Neural cell (in vitro differentiated cells): ENCODE results near the gene FOXK1. TPM values are rescaled to one million over a fixed set of nuclear protein-coding genes. Genes with fewer than 3 reads are reported as not detected.

Experiments
- H2AFZ ChIP-seq: fragments of 200-600, 300-800 bp; sonication (generic), shearing (Covaris generic); 2 replicates; pipeline ENCODE4 v1.6.0; 2014; ENCODE audit warnings: low read depth, mild to moderate bottlenecking, antibody characterized with exemption, low read length, moderate library complexity
- H3F3A ChIP-seq: fragments of 200-600 bp; shearing (Covaris generic); 2 replicates; pipeline ENCODE4 v1.6.1; 2016; ENCODE audit warnings: mild to moderate bottlenecking, moderate library complexity, mixed read lengths, antibody characterized with exemption, low read length; ENCODE audit not compliant: insufficient read depth, poor library complexity, severe bottlenecking
- H3K27ac ChIP-seq: fragments of 200-600, 300-800 bp; sonication (generic), shearing (Covaris generic); 2 replicates; pipeline ENCODE4 v1.5.1; 2014; ENCODE audit warnings: mild to moderate bottlenecking, low read length, moderate library complexity
- H3K27me3 ChIP-seq: fragments of 300-800, 200-600 bp; sonication (generic), shearing (Covaris generic); 2 replicates; pipeline ENCODE4 v1.6.0; 2014; ENCODE audit warnings: mild to moderate bottlenecking, low read depth, low read length, moderate library complexity; ENCODE audit not compliant: insufficient read depth
- H3K36me3 ChIP-seq: fragments of 300-800, 200-600 bp; sonication (generic), shearing (Covaris generic); 2 replicates; pipeline ENCODE4 v1.5.1; 2014; ENCODE audit warnings: mild to moderate bottlenecking, antibody characterized with exemption, low read length, moderate library complexity; ENCODE audit not compliant: insufficient read depth
- H3K4me2 ChIP-seq: fragments of 300-800, 200-600 bp; sonication (generic), shearing (Covaris generic); 2 replicates; pipeline ENCODE4 v1.6.0; 2014; ENCODE audit warnings: mild to moderate bottlenecking, low read length
- H3K4me3 ChIP-seq: fragments of 300-800, 200-600 bp; sonication (generic), shearing (Covaris generic); 2 replicates; pipeline ENCODE4 v1.5.1; 2014; ENCODE audit warnings: mild to moderate bottlenecking, low read length, moderate library complexity
- H3K79me2 ChIP-seq: fragments of 200-600 bp; shearing (Covaris generic); replicated peaks from 2 replicates; pipeline ENCODE4 v1.6.0; 2014; ENCODE audit warnings: mild to moderate bottlenecking, low read length, moderate library complexity; ENCODE audit not compliant: insufficient read depth
- H3K9ac ChIP-seq: fragments of 300-800, 200-600 bp; sonication (generic), shearing (Covaris generic); 2 replicates; pipeline ENCODE4 v1.6.1; 2016; ENCODE audit warnings: mild to moderate bottlenecking, low read length, mixed read lengths
- H3K9me2 ChIP-seq: fragments of 200-600 bp; shearing (Covaris generic); 2 replicates; pipeline ENCODE4 v1.6.1; 2016; ENCODE audit warnings: mild to moderate bottlenecking, low read length, mixed read lengths; ENCODE audit not compliant: insufficient read depth
- H3K9me3 ChIP-seq: fragments of 200-600, 300-800 bp; sonication (generic), shearing (Covaris generic); 2 replicates; pipeline ENCODE4 v1.6.1; 2016; ENCODE audit warnings: mild to moderate bottlenecking, mixed run types, low read length, moderate library complexity, mixed read lengths
- H4K20me1 ChIP-seq: fragments of 200-600 bp; shearing (Covaris generic); 2 replicates; pipeline ENCODE4 v1.6.1; 2016; ENCODE audit warnings: mild to moderate bottlenecking, mixed run types; ENCODE audit not compliant: insufficient read depth
- EP300 ChIP-seq: fragments of 450-650 bp; conservative IDR thresholded peaks from 2 replicates; pipeline ENCODE4 v1.6.1; 2014; ENCODE audit warnings: antibody characterized with exemption, mild to moderate bottlenecking, moderate library complexity; ENCODE audit not compliant: poor library complexity, severe bottlenecking
- EZH2 ChIP-seq: fragments of 200-600, 300-800 bp; shearing (Covaris generic), sonication (generic); IDR thresholded peaks from 2 replicates; pipeline ENCODE4 v1.6.1; 2014; ENCODE audit warnings: antibody characterized with exemption, low read length, borderline replicate concordance, mild to moderate bottlenecking; ENCODE audit not compliant: insufficient read depth, poor library complexity, severe bottlenecking
- RAD21 ChIP-seq: fragments of 450-650 bp; conservative IDR thresholded peaks from 2 replicates; pipeline ENCODE4 v1.6.1; 2014; ENCODE audit warnings: antibody characterized with exemption, mild to moderate bottlenecking, moderate library complexity
- SMC3 ChIP-seq: fragments of 450-650 bp; conservative IDR thresholded peaks from 2 replicates; pipeline ENCODE4 v1.6.1; 2014; ENCODE audit warnings: antibody characterized with exemption, mild to moderate bottlenecking, moderate library complexity; ENCODE audit not compliant: poor library complexity
- TAF1 ChIP-seq: IDR thresholded peaks from 2 replicates; pipeline ENCODE4 v1.6.1; 2012; ENCODE audit warnings: low read depth
- polyA plus RNA-seq: library from polyadenylated mRNA; depleted of rRNA; stranded (reverse); fragments of >200 nt; gene quantifications from 2 replicates; pipeline ENCODE4 v1.2.3, GENCODE V29; 2014
- TF ChIP-seq, protein P1 (sequence below): IDR thresholded peaks from 2 replicates; pipeline ENCODE4 v1.6.1; 2012; ENCODE audit warnings: borderline replicate concordance
- TF ChIP-seq, protein P2 (sequence below): fragments of 450-650 bp; IDR thresholded peaks from 2 replicates; pipeline ENCODE4 v1.5.1; 2014; ENCODE audit warnings: antibody characterized with exemption, mild to moderate bottlenecking, moderate library complexity; ENCODE audit not compliant: poor library complexity, severe bottlenecking

The FOXK1 gene
- polyA plus RNA-seq, 1 donor from 2014 or later = 7.4 TPM

DNA sequence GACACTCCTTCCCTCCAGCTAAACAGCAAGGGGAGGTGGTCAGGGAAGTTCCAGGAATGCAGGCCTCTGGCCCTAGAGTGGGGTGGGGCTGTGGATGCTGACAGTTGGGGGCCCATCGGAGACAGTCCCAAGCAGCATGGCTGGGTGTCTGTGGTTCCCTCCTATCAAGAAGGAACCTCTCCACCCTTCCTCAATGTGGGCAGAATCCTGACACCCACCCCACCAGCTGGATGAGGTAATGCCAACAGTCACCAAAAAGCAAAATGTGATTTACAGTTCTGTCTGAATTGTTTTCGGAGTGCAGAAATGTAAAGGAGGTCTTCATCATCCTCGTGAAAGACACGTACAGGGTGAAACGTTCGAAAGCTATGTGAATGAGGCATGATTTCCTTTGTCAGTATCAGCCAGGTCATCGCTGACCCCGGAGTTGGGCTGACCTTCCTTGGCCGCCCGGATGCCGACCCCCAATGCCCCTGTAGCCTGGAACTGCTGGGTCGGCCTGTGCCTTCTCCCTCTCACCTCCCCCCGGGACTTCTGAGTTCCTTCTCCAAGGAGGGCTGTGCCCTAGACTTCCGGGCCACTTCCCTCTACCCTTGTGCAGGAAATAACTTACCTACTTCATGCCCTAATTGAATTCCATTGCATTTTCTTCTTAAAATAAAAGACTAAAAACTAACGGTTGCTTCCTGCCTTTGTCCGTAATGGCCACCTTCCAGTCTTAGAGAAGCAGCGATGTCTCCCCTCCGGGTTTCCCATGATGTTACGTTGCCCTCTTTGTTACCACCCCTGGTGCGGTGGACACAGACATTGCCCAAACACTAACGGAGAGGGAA is 24.5 kb downstream of the FOXK1 start:
- H4K20me1 ChIP-seq = no peaks in the 10 kb centered on the region
- peak overlapping the region; percentile 44 for H3K4me3 ChIP-seq
- no peaks in the 10 kb centered on the region for H3K9me3 ChIP-seq
- no peaks in the 10 kb centered on the region for H3K36me3 ChIP-seq
- no peak overlapping the region for H3K27ac ChIP-seq
- H2AFZ ChIP-seq = peak overlapping the region; percentile 8
- H3K27me3 ChIP-seq = no peaks in the 10 kb centered on the region
- H3F3A ChIP-seq = no peaks in the 10 kb centered on the region
- no peak overlapping the region for H3K4me2 ChIP-seq
- peaks cover 8% of the 10 kb centered on the region for H3K79me2 ChIP-seq
- TF ChIP-seq, protein P1, sequence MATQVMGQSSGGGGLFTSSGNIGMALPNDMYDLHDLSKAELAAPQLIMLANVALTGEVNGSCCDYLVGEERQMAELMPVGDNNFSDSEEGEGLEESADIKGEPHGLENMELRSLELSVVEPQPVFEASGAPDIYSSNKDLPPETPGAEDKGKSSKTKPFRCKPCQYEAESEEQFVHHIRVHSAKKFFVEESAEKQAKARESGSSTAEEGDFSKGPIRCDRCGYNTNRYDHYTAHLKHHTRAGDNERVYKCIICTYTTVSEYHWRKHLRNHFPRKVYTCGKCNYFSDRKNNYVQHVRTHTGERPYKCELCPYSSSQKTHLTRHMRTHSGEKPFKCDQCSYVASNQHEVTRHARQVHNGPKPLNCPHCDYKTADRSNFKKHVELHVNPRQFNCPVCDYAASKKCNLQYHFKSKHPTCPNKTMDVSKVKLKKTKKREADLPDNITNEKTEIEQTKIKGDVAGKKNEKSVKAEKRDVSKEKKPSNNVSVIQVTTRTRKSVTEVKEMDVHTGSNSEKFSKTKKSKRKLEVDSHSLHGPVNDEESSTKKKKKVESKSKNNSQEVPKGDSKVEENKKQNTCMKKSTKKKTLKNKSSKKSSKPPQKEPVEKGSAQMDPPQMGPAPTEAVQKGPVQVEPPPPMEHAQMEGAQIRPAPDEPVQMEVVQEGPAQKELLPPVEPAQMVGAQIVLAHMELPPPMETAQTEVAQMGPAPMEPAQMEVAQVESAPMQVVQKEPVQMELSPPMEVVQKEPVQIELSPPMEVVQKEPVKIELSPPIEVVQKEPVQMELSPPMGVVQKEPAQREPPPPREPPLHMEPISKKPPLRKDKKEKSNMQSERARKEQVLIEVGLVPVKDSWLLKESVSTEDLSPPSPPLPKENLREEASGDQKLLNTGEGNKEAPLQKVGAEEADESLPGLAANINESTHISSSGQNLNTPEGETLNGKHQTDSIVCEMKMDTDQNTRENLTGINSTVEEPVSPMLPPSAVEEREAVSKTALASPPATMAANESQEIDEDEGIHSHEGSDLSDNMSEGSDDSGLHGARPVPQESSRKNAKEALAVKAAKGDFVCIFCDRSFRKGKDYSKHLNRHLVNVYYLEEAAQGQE = no peak
- TF ChIP-seq EZH2 = no peak
- no peak for TF ChIP-seq EP300
- TF ChIP-seq RAD21 = no peak
- no peak for TF ChIP-seq SMC3
- TF ChIP-seq, protein P2, sequence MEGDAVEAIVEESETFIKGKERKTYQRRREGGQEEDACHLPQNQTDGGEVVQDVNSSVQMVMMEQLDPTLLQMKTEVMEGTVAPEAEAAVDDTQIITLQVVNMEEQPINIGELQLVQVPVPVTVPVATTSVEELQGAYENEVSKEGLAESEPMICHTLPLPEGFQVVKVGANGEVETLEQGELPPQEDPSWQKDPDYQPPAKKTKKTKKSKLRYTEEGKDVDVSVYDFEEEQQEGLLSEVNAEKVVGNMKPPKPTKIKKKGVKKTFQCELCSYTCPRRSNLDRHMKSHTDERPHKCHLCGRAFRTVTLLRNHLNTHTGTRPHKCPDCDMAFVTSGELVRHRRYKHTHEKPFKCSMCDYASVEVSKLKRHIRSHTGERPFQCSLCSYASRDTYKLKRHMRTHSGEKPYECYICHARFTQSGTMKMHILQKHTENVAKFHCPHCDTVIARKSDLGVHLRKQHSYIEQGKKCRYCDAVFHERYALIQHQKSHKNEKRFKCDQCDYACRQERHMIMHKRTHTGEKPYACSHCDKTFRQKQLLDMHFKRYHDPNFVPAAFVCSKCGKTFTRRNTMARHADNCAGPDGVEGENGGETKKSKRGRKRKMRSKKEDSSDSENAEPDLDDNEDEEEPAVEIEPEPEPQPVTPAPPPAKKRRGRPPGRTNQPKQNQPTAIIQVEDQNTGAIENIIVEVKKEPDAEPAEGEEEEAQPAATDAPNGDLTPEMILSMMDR = no peak
- no peak for TF ChIP-seq TAF1
- no peaks in the 10 kb centered on the region for H3K9me2 ChIP-seq
- H3K9ac ChIP-seq = no peak overlapping the region

DNA sequence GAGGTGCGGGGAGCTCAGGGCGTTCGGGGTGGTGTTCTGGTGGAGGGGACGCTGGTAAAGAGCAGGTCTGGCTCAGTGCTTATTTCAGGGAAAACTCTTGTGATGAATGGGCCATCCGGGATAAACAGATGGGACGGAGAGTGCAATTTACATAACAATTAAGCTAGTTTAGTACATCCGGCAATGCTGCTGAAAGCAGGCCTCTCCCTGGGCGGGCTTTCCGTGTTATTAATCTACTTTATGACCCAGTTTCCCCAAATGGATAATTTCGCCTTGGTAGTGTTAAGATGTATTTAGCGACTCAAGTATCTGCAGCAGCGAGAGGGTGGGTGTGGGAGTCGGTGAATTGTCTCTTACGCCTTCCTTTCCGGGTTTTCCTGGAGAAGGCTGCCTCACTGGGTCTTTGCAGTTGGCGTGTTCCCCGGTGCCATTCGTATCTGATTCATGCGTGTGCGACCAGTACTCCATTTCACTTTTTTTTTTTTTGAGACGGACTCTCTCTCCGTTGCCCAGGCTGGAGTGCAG is 25.2 kb downstream of the FOXK1 start:
- no peaks in the 10 kb centered on the region for H3K36me3 ChIP-seq
- TF ChIP-seq SMC3 (no peak), TAF1 (no peak), EZH2 (no peak), RAD21 (no peak)
- peak overlapping the region; percentile 8 for H2AFZ ChIP-seq
- H3K4me3 ChIP-seq = peak overlapping the region; percentile 44
- H3K79me2 ChIP-seq = peaks cover 8% of the 10 kb centered on the region
- no peaks in the 10 kb centered on the region for H3K9me2 ChIP-seq
- no peak overlapping the region for H3K4me2 ChIP-seq
- no peaks in the 10 kb centered on the region for H4K20me1 ChIP-seq
- H3K27me3 ChIP-seq = no peaks in the 10 kb centered on the region
- no peaks in the 10 kb centered on the region for H3K9me3 ChIP-seq
- H3K27ac ChIP-seq = no peak overlapping the region
- no peaks in the 10 kb centered on the region for H3F3A ChIP-seq
- no peak overlapping the region for H3K9ac ChIP-seq
